SH-SY5Y (cell line): ENCODE results near the gene DISC1.

Source experiments
- GATA2 ChIP-seq: IDR thresholded peaks from 2 replicates; pipeline ENCODE4 v1.6.1; 2011; ENCODE audit warnings: mild to moderate bottlenecking, low read depth, low read length
- GATA3 ChIP-seq: IDR thresholded peaks from 2 replicates; pipeline ENCODE4 v1.6.1; 2011; ENCODE audit warnings: low read depth, mild to moderate bottlenecking, low read length, moderate library complexity

- no peak for TF ChIP-seq GATA3
- no peak for TF ChIP-seq GATA2
Measured at GRCh38 chr1:232044728-232045127, 418.1 kb downstream of the DISC1 start.
